Fibroblast of lung (primary cell): ENCODE data around the gene CDX1.

Experiments used
- EZH2 ChIP-seq: IDR thresholded peaks from 2 replicates; pipeline ENCODE4 v1.5.1; 2012; ENCODE audit warnings: low read length, control low read depth, mild to moderate bottlenecking; ENCODE audit errors: missing control alignments
- TF ChIP-seq, protein P1 (sequence below), 2 donors: IDR thresholded peaks in 1 of 2; conservative IDR thresholded peaks in 1 of 2; 1 replicate in 1 of 2; 2 replicates in 1 of 2; pipeline ENCODE4 v1.5.1; 2011 to 2012; ENCODE audit warnings: low read length in 2 of 2, control low read depth in 1 of 2, inconsistent platforms in 1 of 2, low read depth in 1 of 2, mild to moderate bottlenecking in 1 of 2

DNA sequence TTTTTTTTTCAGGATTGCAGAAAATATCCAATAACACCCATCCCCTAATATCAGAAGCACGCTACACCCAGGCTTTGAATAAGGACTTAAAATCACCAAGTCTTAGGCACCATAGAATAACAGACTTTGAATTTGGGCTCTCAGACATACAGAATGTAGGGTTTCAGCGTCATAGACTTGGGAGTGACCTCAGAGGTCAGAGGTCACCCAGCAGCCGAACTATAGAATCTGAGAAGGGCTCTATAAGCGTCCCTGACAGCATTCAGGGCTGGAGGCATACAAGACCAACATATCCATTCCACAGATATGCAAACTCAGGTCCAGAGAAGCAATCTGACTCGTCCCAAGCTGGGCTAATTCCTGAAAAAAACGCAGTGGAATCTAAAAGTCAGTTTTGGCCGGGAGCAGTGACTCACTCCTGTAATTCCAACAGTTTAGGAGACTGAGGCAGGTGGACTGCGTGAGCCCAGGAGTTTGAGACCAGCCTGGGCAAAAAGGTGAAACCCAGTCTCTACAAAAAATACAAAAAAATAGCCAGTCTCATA, 58.0 kb downstream of the CDX1 start:
- TF ChIP-seq EZH2: no peak
- TF ChIP-seq, protein P1, sequence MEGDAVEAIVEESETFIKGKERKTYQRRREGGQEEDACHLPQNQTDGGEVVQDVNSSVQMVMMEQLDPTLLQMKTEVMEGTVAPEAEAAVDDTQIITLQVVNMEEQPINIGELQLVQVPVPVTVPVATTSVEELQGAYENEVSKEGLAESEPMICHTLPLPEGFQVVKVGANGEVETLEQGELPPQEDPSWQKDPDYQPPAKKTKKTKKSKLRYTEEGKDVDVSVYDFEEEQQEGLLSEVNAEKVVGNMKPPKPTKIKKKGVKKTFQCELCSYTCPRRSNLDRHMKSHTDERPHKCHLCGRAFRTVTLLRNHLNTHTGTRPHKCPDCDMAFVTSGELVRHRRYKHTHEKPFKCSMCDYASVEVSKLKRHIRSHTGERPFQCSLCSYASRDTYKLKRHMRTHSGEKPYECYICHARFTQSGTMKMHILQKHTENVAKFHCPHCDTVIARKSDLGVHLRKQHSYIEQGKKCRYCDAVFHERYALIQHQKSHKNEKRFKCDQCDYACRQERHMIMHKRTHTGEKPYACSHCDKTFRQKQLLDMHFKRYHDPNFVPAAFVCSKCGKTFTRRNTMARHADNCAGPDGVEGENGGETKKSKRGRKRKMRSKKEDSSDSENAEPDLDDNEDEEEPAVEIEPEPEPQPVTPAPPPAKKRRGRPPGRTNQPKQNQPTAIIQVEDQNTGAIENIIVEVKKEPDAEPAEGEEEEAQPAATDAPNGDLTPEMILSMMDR (conservative IDR thresholded peaks at IDR 0.05 in 1 of 2, IDR thresholded peaks at IDR 0.05 in 1 of 2; ENCODE audit: low read depth in 1 of 2, low read length in 2 of 2): no peak
